Keratinocyte (primary cell): ENCODE data around the gene MLLT10. TPM values are rescaled to one million over a fixed set of nuclear protein-coding genes. Genes with fewer than 3 reads are reported as not detected.

ENCODE experiments used
- DNase-seq: peaks from one replicate; pipeline ENCODE4 v3.0.0-alpha.2; 2011; ENCODE audit warnings: low read depth, missing footprints, low spot score
- FAIRE-seq: peaks from 2 replicates; lab custom pipeline; 2011; peaks lifted over from hg19 to GRCh38; lab: Jason Lieb, UNC
- H2AFZ ChIP-seq: 2 replicates; pipeline ENCODE4 v1.6.0; 2012; ENCODE audit warnings: low read length, control low read depth, inconsistent platforms; ENCODE audit not compliant: control insufficient read depth
- H3K27ac ChIP-seq: 2 replicates; pipeline ENCODE4 v1.5.1; 2011; ENCODE audit warnings: low read length; ENCODE audit not compliant: control insufficient read depth, insufficient read depth
- H3K27me3 ChIP-seq: 3 replicates; pipeline ENCODE4 v1.6.0; 2011; ENCODE audit warnings: low read length; ENCODE audit not compliant: control insufficient read depth, insufficient read depth; ENCODE audit errors: extremely low read depth
- H3K36me3 ChIP-seq, 2 experiments: 2 replicates in 1 of 2; 3 replicates in 1 of 2; pipeline ENCODE4 v1.5.1; 2011; ENCODE audit warnings: low read length in 2 of 2, mild to moderate bottlenecking in 1 of 2; ENCODE audit not compliant: control insufficient read depth in 2 of 2, insufficient read depth in 2 of 2; ENCODE audit errors: extremely low read depth in 1 of 2
- H3K4me1 ChIP-seq: 3 replicates; pipeline ENCODE4 v1.5.1; 2011; ENCODE audit warnings: low read length; ENCODE audit not compliant: control insufficient read depth, insufficient read depth; ENCODE audit errors: extremely low read depth
- H3K4me2 ChIP-seq: 3 replicates; pipeline ENCODE4 v1.6.0; 2011; ENCODE audit warnings: low read depth, low read length; ENCODE audit not compliant: control insufficient read depth, insufficient read depth; ENCODE audit errors: extremely low read depth
- H3K4me3 ChIP-seq, 3 experiments: fragments of 200-600 bp in 1 of 3; sonication (generic) in 1 of 3; 2 replicates in 2 of 3; 3 replicates in 1 of 3; pipeline ENCODE4 v1.5.1; 2011 to 2016; ENCODE audit warnings: low read length in 3 of 3, mild to moderate bottlenecking in 3 of 3, control low read depth in 2 of 3, inconsistent platforms in 1 of 3, low read depth in 1 of 3, mixed read lengths in 1 of 3, mixed run types in 1 of 3, moderate library complexity in 1 of 3; ENCODE audit not compliant: control insufficient read depth in 2 of 3, insufficient read depth in 2 of 3; ENCODE audit errors: extremely low read depth in 1 of 3
- H3K79me2 ChIP-seq: 2 replicates; pipeline ENCODE4 v1.6.0; 2012; ENCODE audit warnings: low read length; ENCODE audit not compliant: control insufficient read depth, insufficient read depth
- H3K9ac ChIP-seq: 3 replicates; pipeline ENCODE4 v1.6.0; 2011; ENCODE audit warnings: low read length; ENCODE audit not compliant: control insufficient read depth, insufficient read depth; ENCODE audit errors: extremely low read depth
- H3K9me1 ChIP-seq: 3 replicates; pipeline ENCODE4 v1.6.0; 2011; ENCODE audit warnings: low read length; ENCODE audit not compliant: control insufficient read depth, insufficient read depth; ENCODE audit errors: extremely low read depth
- H3K9me3 ChIP-seq: 2 replicates; pipeline ENCODE4 v1.5.1; 2012; ENCODE audit warnings: low read depth, low read length; ENCODE audit not compliant: control insufficient read depth
- H4K20me1 ChIP-seq: 3 replicates; pipeline ENCODE4 v1.6.0; 2011; ENCODE audit warnings: low read length; ENCODE audit not compliant: control insufficient read depth, insufficient read depth; ENCODE audit errors: extremely low read depth
- CTCF ChIP-seq, 3 experiments: IDR thresholded peaks in 1 of 3; conservative IDR thresholded peaks in 1 of 3; optimal IDR thresholded peaks in 1 of 3; 2 replicates in 2 of 3; 3 replicates in 1 of 3; pipeline versions ENCODE3 to v1.5.1; 2011; ENCODE audit warnings: low read length in 3 of 3, mild to moderate bottlenecking in 3 of 3, moderate library complexity in 2 of 3, control low read depth in 1 of 3, inconsistent platforms in 1 of 3; ENCODE audit not compliant: insufficient read depth in 2 of 3; ENCODE audit errors: extremely low read depth in 1 of 3
- EZH2 ChIP-seq: IDR thresholded peaks from one replicate; pipeline ENCODE4 v1.6.1; 2012; ENCODE audit warnings: inconsistent platforms, mild to moderate bottlenecking, low read length, moderate library complexity
- dilution Hi-C: fragments of 300-500 bp; cut with MboI; formaldehyde crosslinking; loops from one replicate; pipeline ENCODE4 v1.7.0; 2020; ENCODE audit warnings: low sequenced_read_pairs; ENCODE audit not compliant: extremely low pct_ligation_motif_present
- polyA plus RNA-seq, 5 experiments: library from polyadenylated mRNA; depleted of rRNA in 3 of 5; stranded (reverse) in 3 of 5; stranded (forward) in 1 of 5; unstranded in 1 of 5; fragments of >200 nt; gene quantifications; 1 replicate in 1 of 5; 2 replicates in 3 of 5; 3 replicates in 1 of 5; pipeline versions ENCODE4 v1.2.1 to v1.2.3, GENCODE V29; 2011 to 2012; ENCODE audit warnings: missing spikeins in 2 of 5, low read depth in 1 of 5, low replicate concordance in 1 of 5

Gene MLLT10
- polyA plus RNA-seq, 1 donor (not counting 4 experiments of a cell fraction or from before 2014, with no cell fraction given) = 40.2 TPM

GRCh38 chr10:21498986-21499385 is 35.0 kb upstream of the MLLT10 start:
- TF ChIP-seq EZH2 (no peak), CTCF (optimal IDR thresholded peaks at IDR 0.05 in 1 of 3, IDR thresholded peaks at IDR 0.05 in 1 of 3, conservative IDR thresholded peaks at IDR 0.05 in 1 of 3; ENCODE audit: extremely low read depth in 1 of 3, insufficient read depth in 2 of 3, low read length in 3 of 3) (no peak)
- no peak overlapping the region for H3K9ac ChIP-seq
- no peaks in the 10 kb centered on the region for H3K9me3 ChIP-seq

GRCh38 chr10:21499701-21500577 is 34.1 kb upstream of the MLLT10 start:
- peaks cover 6% of the 10 kb centered on the region for H3K4me1 ChIP-seq

More at GRCh38 chr10:21498986-21499385, 35.0 kb upstream of the MLLT10 start:
- Histone ChIP-seq H3K27me3 (no peaks in the 10 kb centered on the region), H3K9me1 (no peaks in the 10 kb centered on the region), H3K4me2 (no peak overlapping the region), H4K20me1 (no peaks in the 10 kb centered on the region), H3K4me3 (no peak overlapping the region), H3K4me1 (peaks cover 11% of the 10 kb centered on the region), H3K27ac (no peak overlapping the region), H3K79me2 (no peaks in the 10 kb centered on the region), H2AFZ (no peak overlapping the region), H3K36me3 (no peaks in the 10 kb centered on the region)
- FAIRE-seq (no peak), DNase-seq (no peak)
- dilution Hi-C loops = no loop called here

More at GRCh38 chr10:21499701-21500577, 34.1 kb upstream of the MLLT10 start:
- H3K9me1 ChIP-seq = no peaks in the 10 kb centered on the region
- no peaks in the 10 kb centered on the region for H4K20me1 ChIP-seq
- peak overlapping the region; percentile 41 for H3K4me2 ChIP-seq
- H3K36me3 ChIP-seq = no peaks in the 10 kb centered on the region
- H3K9ac ChIP-seq = peak overlapping the region; percentile 28
- no peaks in the 10 kb centered on the region for H3K9me3 ChIP-seq
- peak overlapping the region; percentile 54 for H2AFZ ChIP-seq
- DNase-seq = no peak
- H3K4me3 ChIP-seq = no peak overlapping the region
- dilution Hi-C loops = no loop called here
- H3K27ac ChIP-seq = no peak overlapping the region
- H3K27me3 ChIP-seq = no peaks in the 10 kb centered on the region
- TF ChIP-seq CTCF (optimal IDR thresholded peaks at IDR 0.05 in 1 of 3, IDR thresholded peaks at IDR 0.05 in 1 of 3, conservative IDR thresholded peaks at IDR 0.05 in 1 of 3; ENCODE audit: extremely low read depth in 1 of 3, insufficient read depth in 2 of 3, low read length in 3 of 3) (peak in 1 of 3 experiments; percentile 4), EZH2 (no peak)
- FAIRE-seq = no peak
- no peaks in the 10 kb centered on the region for H3K79me2 ChIP-seq
